Tibial nerve (tissue), 4 donors: Measurements from ENCODE around the gene PRKRIP1.
"Not testable (repeated sequence)": the region's sequence is repeated elsewhere in the genome, so short reads cannot be mapped to it uniquely, and the experiment has no call there.

Experiments used
- EP300 ChIP-seq, 2 donors: sonication (generic); formaldehyde crosslinking; IDR thresholded peaks; one replicate each; pipeline ENCODE4 v1.6.1; 2017; ENCODE audit warnings: antibody characterized with exemption in 2 of 2, mild to moderate bottlenecking in 1 of 2
- POLR2A ChIP-seq, 2 donors: fragments of 450-650 bp; IDR thresholded peaks; one replicate each; pipeline ENCODE4 v1.6.1; 2017; ENCODE audit warnings: antibody characterized with exemption in 2 of 2, mild to moderate bottlenecking in 2 of 2, moderate library complexity in 2 of 2
- TF ChIP-seq, protein P1 (sequence below), 5 experiments: fragments of 200-600 bp in 3 of 5; fragments of 450-650 bp in 2 of 5; sonication (generic) in 3 of 5; IDR thresholded peaks; one replicate each; pipeline ENCODE4 v1.5.1; 2016 to 2019; ENCODE audit warnings: antibody characterized with exemption in 5 of 5, mild to moderate bottlenecking in 3 of 5, moderate library complexity in 2 of 5

DNA sequence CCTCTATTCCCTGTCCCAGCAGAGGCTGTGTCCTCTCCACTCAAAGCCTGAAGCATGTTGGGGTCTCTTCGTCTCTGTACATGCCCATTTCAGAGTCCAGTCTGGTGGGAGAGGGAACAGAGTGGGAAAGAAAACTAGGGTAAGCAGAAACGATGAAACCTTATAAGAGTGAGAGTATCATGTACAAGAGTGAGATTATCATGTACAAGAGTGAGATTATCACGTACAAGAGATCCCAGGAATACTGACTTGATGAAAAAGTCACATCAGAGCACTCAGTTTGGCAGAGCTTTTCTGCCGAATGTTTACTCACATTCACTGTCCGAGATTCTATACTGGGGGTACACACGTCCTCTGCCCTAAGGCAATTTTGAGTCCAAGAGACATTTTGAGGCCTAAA is 39.8 kb upstream of the PRKRIP1 start, which contains the start of gene SPDYE6:
- TF ChIP-seq, protein P1, sequence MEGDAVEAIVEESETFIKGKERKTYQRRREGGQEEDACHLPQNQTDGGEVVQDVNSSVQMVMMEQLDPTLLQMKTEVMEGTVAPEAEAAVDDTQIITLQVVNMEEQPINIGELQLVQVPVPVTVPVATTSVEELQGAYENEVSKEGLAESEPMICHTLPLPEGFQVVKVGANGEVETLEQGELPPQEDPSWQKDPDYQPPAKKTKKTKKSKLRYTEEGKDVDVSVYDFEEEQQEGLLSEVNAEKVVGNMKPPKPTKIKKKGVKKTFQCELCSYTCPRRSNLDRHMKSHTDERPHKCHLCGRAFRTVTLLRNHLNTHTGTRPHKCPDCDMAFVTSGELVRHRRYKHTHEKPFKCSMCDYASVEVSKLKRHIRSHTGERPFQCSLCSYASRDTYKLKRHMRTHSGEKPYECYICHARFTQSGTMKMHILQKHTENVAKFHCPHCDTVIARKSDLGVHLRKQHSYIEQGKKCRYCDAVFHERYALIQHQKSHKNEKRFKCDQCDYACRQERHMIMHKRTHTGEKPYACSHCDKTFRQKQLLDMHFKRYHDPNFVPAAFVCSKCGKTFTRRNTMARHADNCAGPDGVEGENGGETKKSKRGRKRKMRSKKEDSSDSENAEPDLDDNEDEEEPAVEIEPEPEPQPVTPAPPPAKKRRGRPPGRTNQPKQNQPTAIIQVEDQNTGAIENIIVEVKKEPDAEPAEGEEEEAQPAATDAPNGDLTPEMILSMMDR (IDR thresholded peaks at IDR 0.05), result not testable (repeated sequence)
- TF ChIP-seq EP300, POLR2A (IDR thresholded peaks at IDR 0.05): not testable (repeated sequence)
